ENCODE measurements around the gene SMAD7.
A peak's percentile ranks its signal among the peaks of the same experiment; 100 is the strongest.

Gene SMAD7

DNA sequence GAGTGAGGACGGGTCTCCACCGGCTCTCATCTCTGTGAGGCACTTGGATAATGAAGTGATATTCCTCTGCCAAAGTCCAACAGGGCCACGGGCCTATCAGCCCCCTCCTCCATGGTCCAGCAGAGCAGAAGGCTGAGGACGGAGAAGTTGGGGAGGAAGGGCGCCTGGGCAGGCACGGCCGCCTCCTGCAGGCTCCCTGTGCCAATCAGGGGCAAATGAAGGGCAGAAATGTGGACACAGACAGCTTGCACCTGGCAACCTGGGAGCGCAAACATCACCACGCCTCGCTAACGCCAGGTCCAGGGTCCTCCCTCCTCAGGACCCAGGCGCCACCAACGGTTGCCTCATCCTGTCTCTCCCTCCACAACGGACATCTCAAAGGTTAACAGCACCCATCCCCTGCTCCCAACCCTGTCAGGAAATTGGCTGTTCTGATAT lies 24.3 kb downstream of the SMAD7 start:
- Histone ChIP-seq H3K14ac (ENCODE audit: low read length) (no peak overlapping the region), H3K4me1 (ENCODE audit: control insufficient read depth in 1 of 2, insufficient read depth in 2 of 2, low read length in 2 of 2) (peaks cover 61 to 72% of the 10 kb centered on the region in 2 experiments), H4K91ac (ENCODE audit: low read depth, low read length) (no peak overlapping the region), H2AK5ac (ENCODE audit: low read length) (no peak overlapping the region), H3K79me2 (ENCODE audit: control insufficient read depth, insufficient read depth, low read length, poor library complexity) (peaks cover 60% of the 10 kb centered on the region), H3K4me2 (ENCODE audit: low read length) (no peak overlapping the region), H3K9ac (ENCODE audit: low read length) (no peak overlapping the region), H3K79me1 (ENCODE audit: low read length) (peaks cover 25% of the 10 kb centered on the region), H3K23ac (ENCODE audit: low read length) (no peak overlapping the region), H2BK5ac (ENCODE audit: low read depth, low read length, poor library complexity) (no peak overlapping the region), H2BK12ac (ENCODE audit: low read length) (no peak overlapping the region), H3K27ac (ENCODE audit: low read depth, low read length) (no peak overlapping the region), H4K8ac (ENCODE audit: low read depth, low read length) (no peak overlapping the region), H2AFZ (ENCODE audit: insufficient read depth, low read length, poor library complexity) (no peak overlapping the region), H2BK120ac (ENCODE audit: insufficient read depth, low read length, poor library complexity) (no peak overlapping the region), H3K27me3 (ENCODE audit: insufficient read depth, low read length) (no peaks in the 10 kb centered on the region), H4K12ac (ENCODE audit: low read depth, low read length) (no peak overlapping the region), H3K4ac (ENCODE audit: low read depth, low read length) (peak overlapping the region; percentile 56), H3K18ac (ENCODE audit: low read length) (no peak overlapping the region), H3K4me3 (ENCODE audit: low read depth, low read length) (no peak overlapping the region), H3K36me3 (ENCODE audit: control insufficient read depth in 1 of 2, insufficient read depth in 2 of 2, low read length in 2 of 2) (peaks cover 49 to 58% of the 10 kb centered on the region in 2 experiments), H3K9me3 (ENCODE audit: insufficient read depth, low read depth, low read length) (no peaks in the 10 kb centered on the region)
- no peak for DNase-seq
- no CpG with 5 or more reads among the region's 14 CpGs for WGBS (ENCODE audit: extremely low coverage, insufficient coverage, insufficient read length)

DNA sequence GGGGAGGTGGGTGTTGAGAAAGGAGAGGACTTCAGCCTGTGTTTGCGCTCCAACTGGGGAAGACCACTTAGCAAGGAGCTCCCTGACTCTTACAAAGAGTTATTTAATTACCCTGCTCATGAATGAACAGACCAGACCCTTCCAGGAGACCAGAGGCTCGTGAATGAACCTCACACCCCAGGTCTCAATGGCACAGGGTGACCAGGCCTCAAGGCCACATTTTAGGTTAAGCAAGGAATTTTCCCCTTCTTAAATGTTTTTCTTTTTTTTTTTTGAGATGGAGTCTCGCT lies 25.3 kb downstream of the SMAD7 start:
- H3K79me2 ChIP-seq (ENCODE audit: control insufficient read depth, insufficient read depth, low read length, poor library complexity): peaks cover 58% of the 10 kb centered on the region
- H4K91ac ChIP-seq (ENCODE audit: low read depth, low read length): no peak overlapping the region
- peaks cover 2% of the 10 kb centered on the region for H3K9me3 ChIP-seq (ENCODE audit: insufficient read depth, low read depth, low read length)
- DNase-seq: no peak
- no peak overlapping the region for H2AK5ac ChIP-seq (ENCODE audit: low read length)
- H3K4me2 ChIP-seq (ENCODE audit: low read length): no peak overlapping the region
- H3K4ac ChIP-seq (ENCODE audit: low read depth, low read length): peak overlapping the region; percentile 53
- H3K27ac ChIP-seq (ENCODE audit: low read depth, low read length): peak overlapping the region; percentile 18
- H2BK12ac ChIP-seq (ENCODE audit: low read length): no peak overlapping the region
- no CpG with 5 or more reads among the region's 3 CpGs for WGBS (ENCODE audit: extremely low coverage, insufficient coverage, insufficient read length)
- H3K4me1 ChIP-seq (ENCODE audit: control insufficient read depth in 1 of 2, insufficient read depth in 2 of 2, low read length in 2 of 2): peaks cover 58 to 73% of the 10 kb centered on the region in 2 experiments
- no peak overlapping the region for H3K9ac ChIP-seq (ENCODE audit: low read length)
- H3K14ac ChIP-seq (ENCODE audit: low read length): no peak overlapping the region
- H3K18ac ChIP-seq (ENCODE audit: low read length): no peak overlapping the region
- no peak overlapping the region for H3K23ac ChIP-seq (ENCODE audit: low read length)
- peaks cover 24% of the 10 kb centered on the region for H3K79me1 ChIP-seq (ENCODE audit: low read length)
- no peak overlapping the region for H4K8ac ChIP-seq (ENCODE audit: low read depth, low read length)
- no peak overlapping the region for H2BK5ac ChIP-seq (ENCODE audit: low read depth, low read length, poor library complexity)
- H2AFZ ChIP-seq (ENCODE audit: insufficient read depth, low read length, poor library complexity): no peak overlapping the region
- peaks cover 59 to 67% of the 10 kb centered on the region in 2 experiments for H3K36me3 ChIP-seq (ENCODE audit: control insufficient read depth in 1 of 2, insufficient read depth in 2 of 2, low read length in 2 of 2)
- no peak overlapping the region for H2BK120ac ChIP-seq (ENCODE audit: insufficient read depth, low read length, poor library complexity)
- no peak overlapping the region for H4K12ac ChIP-seq (ENCODE audit: low read depth, low read length)
- no peaks in the 10 kb centered on the region for H3K27me3 ChIP-seq (ENCODE audit: insufficient read depth, low read length)
- H3K4me3 ChIP-seq (ENCODE audit: low read depth, low read length): no peak overlapping the region

DNA sequence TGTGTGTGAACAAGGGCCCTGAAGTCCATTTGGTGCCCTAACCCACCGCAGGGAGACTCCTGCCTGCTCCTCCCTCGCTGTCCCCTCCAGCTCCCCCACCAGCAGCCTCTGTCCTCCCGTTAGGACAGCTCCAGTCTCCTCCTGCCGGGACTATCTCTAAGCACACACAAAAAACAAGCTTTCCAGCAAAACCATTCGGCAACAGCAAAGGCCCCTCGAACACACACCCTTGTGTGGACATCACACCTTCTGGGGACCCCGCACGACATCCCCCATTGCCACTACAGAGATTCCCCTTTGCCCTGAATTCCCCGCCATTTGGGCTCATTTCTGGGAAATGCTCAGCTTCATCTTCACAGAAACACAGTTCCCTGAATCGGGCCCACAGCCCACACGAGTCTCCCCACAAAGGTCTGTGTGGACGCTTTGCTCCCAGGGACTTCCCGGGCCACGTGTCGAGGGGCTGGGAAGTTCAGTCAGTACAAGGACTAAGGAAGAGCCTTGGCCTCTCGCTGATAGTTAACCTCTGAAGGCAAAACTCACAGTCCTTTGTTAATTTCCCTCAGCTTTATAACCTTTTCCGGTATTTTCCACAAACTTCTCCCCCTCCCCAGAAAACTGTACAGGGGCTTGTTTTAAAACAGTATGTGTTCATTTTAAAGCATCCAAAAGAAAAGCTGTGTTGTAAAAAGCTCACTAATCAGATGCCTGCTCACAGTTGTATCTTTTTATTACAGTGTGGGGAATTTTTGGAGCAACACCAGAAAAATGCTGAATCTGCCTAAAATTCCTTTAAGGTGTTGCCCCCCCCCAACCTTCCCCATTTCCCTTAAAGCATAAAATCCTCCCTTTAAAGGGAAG lies 25.9 kb downstream of the SMAD7 start:
- H3K4ac ChIP-seq (ENCODE audit: low read depth, low read length): peak overlapping the region; percentile 88
- no peak overlapping the region for H4K91ac ChIP-seq (ENCODE audit: low read depth, low read length)
- peaks cover 54 to 67% of the 10 kb centered on the region in 2 experiments for H3K4me1 ChIP-seq (ENCODE audit: control insufficient read depth in 1 of 2, insufficient read depth in 2 of 2, low read length in 2 of 2)
- H3K79me2 ChIP-seq (ENCODE audit: control insufficient read depth, insufficient read depth, low read length, poor library complexity): peaks cover 54% of the 10 kb centered on the region
- peaks cover 2% of the 10 kb centered on the region for H3K9me3 ChIP-seq (ENCODE audit: insufficient read depth, low read depth, low read length)
- no peak overlapping the region for H3K9ac ChIP-seq (ENCODE audit: low read length)
- peaks cover 62 to 71% of the 10 kb centered on the region in 2 experiments for H3K36me3 ChIP-seq (ENCODE audit: control insufficient read depth in 1 of 2, insufficient read depth in 2 of 2, low read length in 2 of 2)
- H4K12ac ChIP-seq (ENCODE audit: low read depth, low read length): no peak overlapping the region
- H3K4me3 ChIP-seq (ENCODE audit: low read depth, low read length): no peak overlapping the region
- no peak overlapping the region for H2BK12ac ChIP-seq (ENCODE audit: low read length)
- H2BK120ac ChIP-seq (ENCODE audit: insufficient read depth, low read length, poor library complexity): no peak overlapping the region
- DNase-seq: no peak
- peak overlapping the region; percentile 55 for H3K14ac ChIP-seq (ENCODE audit: low read length)
- H2AK5ac ChIP-seq (ENCODE audit: low read length): no peak overlapping the region
- peak overlapping the region; percentile 36 for H2BK5ac ChIP-seq (ENCODE audit: low read depth, low read length, poor library complexity)
- no peak overlapping the region for H2AFZ ChIP-seq (ENCODE audit: insufficient read depth, low read length, poor library complexity)
- no peak overlapping the region for H4K8ac ChIP-seq (ENCODE audit: low read depth, low read length)
- no peaks in the 10 kb centered on the region for H3K27me3 ChIP-seq (ENCODE audit: insufficient read depth, low read length)
- H3K18ac ChIP-seq (ENCODE audit: low read length): peak overlapping the region; percentile 53
- peak overlapping the region; percentile 31 for H3K27ac ChIP-seq (ENCODE audit: low read depth, low read length)
- no CpG with 5 or more reads among the region's 17 CpGs for WGBS (ENCODE audit: extremely low coverage, insufficient coverage, insufficient read length)
- H3K4me2 ChIP-seq (ENCODE audit: low read length): no peak overlapping the region
- peaks cover 21% of the 10 kb centered on the region for H3K79me1 ChIP-seq (ENCODE audit: low read length)
- H3K23ac ChIP-seq (ENCODE audit: low read length): no peak overlapping the region

DNA sequence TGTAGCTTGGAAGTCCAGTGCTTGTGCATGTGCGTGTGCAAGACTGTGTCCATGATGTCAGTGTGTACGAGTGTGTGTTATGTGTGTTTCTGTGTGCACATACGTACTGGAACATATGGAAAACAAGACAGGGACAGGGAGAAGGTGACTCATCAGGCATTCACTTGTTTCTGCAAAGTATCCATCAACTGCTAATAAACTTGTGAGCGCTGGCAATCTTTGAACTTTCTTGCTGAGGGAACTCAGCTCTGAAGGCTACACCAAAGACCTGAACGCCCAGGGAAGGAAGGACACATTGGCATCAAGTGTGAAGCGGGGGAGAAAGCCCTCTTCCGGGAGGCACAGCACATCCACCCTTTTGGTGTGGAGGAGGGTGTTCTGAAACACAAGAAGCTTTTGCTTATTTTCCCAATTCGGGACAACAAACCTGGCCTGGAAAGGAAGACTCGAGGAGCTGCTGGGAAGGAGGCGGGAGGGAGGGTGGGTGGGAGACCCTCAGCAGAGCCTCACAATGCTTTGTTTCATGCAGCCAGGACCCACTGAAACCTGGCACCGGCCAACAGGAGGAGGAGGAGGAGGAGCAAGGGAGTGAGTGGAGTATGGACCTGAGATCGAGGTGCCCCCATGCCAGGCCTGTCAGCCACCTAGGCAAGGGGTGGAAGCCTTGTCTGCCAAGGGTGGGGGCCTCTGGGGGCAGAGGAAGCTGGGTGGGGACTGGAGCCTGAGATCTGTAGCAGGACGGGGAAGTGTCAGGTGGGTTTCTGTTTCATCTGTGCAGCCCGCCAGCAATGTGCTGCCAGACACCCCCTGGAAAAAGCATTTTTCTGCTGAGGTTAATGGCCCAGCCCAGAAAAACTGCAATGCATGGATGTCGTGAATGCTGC lies 26.8 kb downstream of the SMAD7 start:
- H2BK5ac ChIP-seq (ENCODE audit: low read depth, low read length, poor library complexity): no peak overlapping the region
- H4K12ac ChIP-seq (ENCODE audit: low read depth, low read length): no peak overlapping the region
- H3K18ac ChIP-seq (ENCODE audit: low read length): no peak overlapping the region
- H2AFZ ChIP-seq (ENCODE audit: insufficient read depth, low read length, poor library complexity): no peak overlapping the region
- peaks cover 14% of the 10 kb centered on the region for H3K79me1 ChIP-seq (ENCODE audit: low read length)
- WGBS (ENCODE audit: extremely low coverage, insufficient coverage, insufficient read length): no CpG with 5 or more reads among the region's 15 CpGs
- no peak overlapping the region for H3K14ac ChIP-seq (ENCODE audit: low read length)
- no peak overlapping the region for H3K4me3 ChIP-seq (ENCODE audit: low read depth, low read length)
- H3K4ac ChIP-seq (ENCODE audit: low read depth, low read length): peak overlapping the region; percentile 88
- H3K9me3 ChIP-seq (ENCODE audit: insufficient read depth, low read depth, low read length): peaks cover 2% of the 10 kb centered on the region
- peaks cover 48 to 59% of the 10 kb centered on the region in 2 experiments for H3K4me1 ChIP-seq (ENCODE audit: control insufficient read depth in 1 of 2, insufficient read depth in 2 of 2, low read length in 2 of 2)
- no peak overlapping the region for H3K23ac ChIP-seq (ENCODE audit: low read length)
- no peak overlapping the region for H2BK120ac ChIP-seq (ENCODE audit: insufficient read depth, low read length, poor library complexity)
- no peak overlapping the region for H2BK12ac ChIP-seq (ENCODE audit: low read length)
- no peaks in the 10 kb centered on the region for H3K27me3 ChIP-seq (ENCODE audit: insufficient read depth, low read length)
- H2AK5ac ChIP-seq (ENCODE audit: low read length): no peak overlapping the region
- H3K79me2 ChIP-seq (ENCODE audit: control insufficient read depth, insufficient read depth, low read length, poor library complexity): peaks cover 46% of the 10 kb centered on the region
- H3K27ac ChIP-seq (ENCODE audit: low read depth, low read length): peak overlapping the region; percentile 44
- no peak overlapping the region for H3K4me2 ChIP-seq (ENCODE audit: low read length)
- H4K91ac ChIP-seq (ENCODE audit: low read depth, low read length): no peak overlapping the region
- DNase-seq: no peak
- no peak overlapping the region for H3K9ac ChIP-seq (ENCODE audit: low read length)
- H4K8ac ChIP-seq (ENCODE audit: low read depth, low read length): no peak overlapping the region
- H3K36me3 ChIP-seq (ENCODE audit: control insufficient read depth in 1 of 2, insufficient read depth in 2 of 2, low read length in 2 of 2): peaks cover 65 to 75% of the 10 kb centered on the region in 2 experiments
